ENCODE data around the gene AOPEP.

Gene AOPEP

GRCh38 chr9:94806307-94806893, 79.9 kb downstream of the AOPEP start:
- TF ChIP-seq, protein P1, sequence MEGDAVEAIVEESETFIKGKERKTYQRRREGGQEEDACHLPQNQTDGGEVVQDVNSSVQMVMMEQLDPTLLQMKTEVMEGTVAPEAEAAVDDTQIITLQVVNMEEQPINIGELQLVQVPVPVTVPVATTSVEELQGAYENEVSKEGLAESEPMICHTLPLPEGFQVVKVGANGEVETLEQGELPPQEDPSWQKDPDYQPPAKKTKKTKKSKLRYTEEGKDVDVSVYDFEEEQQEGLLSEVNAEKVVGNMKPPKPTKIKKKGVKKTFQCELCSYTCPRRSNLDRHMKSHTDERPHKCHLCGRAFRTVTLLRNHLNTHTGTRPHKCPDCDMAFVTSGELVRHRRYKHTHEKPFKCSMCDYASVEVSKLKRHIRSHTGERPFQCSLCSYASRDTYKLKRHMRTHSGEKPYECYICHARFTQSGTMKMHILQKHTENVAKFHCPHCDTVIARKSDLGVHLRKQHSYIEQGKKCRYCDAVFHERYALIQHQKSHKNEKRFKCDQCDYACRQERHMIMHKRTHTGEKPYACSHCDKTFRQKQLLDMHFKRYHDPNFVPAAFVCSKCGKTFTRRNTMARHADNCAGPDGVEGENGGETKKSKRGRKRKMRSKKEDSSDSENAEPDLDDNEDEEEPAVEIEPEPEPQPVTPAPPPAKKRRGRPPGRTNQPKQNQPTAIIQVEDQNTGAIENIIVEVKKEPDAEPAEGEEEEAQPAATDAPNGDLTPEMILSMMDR (IDR thresholded peaks at IDR 0.05; ENCODE audit: low read depth, low read length, missing control alignments), result no peak
- DNase-seq (ENCODE audit: extremely low read depth, low read depth), result no peak
- H3K4me3 ChIP-seq (replicated peaks; ENCODE audit: low read depth, low read length), result no peak overlapping the region

- TF ChIP-seq, protein P1 (IDR thresholded peaks at IDR 0.05; ENCODE audit: low read depth, low read length, missing control alignments), result no peak
- H3K4me3 ChIP-seq (replicated peaks; ENCODE audit: low read depth, low read length), result no peak overlapping the region
- no peak for DNase-seq (ENCODE audit: extremely low read depth, low read depth)
Measured at GRCh38 chr9:94807556-94807955, 81.1 kb downstream of the AOPEP start.

DNA sequence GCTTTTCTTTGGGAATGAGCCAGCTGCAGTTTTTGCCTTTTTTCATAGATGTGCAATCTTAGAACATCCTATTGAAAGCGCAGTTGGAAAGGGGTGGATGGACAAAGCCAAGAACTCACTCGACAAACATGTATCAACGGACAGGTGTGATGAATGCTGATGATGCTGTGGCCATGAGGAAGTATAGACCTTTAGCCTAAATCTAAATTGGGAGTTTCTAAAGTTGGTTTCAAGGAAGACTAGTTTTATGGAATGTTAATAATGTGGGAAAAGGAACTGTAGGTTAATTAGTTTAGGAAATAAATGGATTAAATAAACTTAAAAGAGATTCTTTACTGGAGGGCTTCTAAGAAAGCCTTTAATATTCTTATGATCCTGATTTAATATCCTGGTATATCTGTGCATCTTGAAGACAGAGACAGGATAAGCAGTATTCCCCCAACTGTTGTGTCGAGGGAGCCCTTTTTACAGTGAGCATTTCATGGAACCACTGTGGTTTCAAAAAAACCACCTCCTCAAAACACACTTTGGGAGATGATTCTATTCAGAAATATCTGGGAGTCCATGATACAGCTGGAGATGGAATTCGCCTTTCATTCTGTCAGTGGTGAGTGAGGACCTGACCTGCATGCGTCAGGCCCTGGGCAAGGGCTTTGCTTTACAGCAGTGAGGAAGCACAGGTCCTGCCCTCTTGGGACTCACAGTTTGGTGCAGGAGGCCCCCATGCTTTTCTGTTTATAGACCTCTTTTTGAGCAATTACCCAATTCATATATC, 82.6 kb downstream of the AOPEP start:
- TF ChIP-seq, protein P1 (IDR thresholded peaks at IDR 0.05; ENCODE audit: low read depth, low read length, missing control alignments), result no peak

DNA sequence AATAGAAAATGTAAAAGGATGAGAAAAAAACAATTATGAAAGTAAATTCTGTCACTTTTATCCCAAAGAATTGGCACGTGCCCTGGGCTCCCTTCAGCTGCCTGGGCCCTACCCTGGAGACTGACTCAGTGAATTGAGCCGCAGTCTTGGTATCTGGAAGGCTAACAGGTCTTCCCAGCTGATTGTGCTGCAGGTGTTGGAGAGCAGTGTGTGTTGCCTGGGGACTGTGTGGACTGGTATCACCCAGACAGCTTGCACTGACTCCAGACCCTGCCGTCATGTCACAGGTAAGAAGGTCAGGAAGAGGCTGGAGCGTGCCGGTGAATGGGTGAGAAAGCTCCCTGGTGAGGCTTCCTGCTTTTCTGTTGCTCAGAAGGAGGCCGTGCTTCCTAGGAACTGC, 83.3 kb downstream of the AOPEP start:
- no peak for DNase-seq (ENCODE audit: extremely low read depth, low read depth)
- no peak overlapping the region for H3K4me3 ChIP-seq (replicated peaks; ENCODE audit: low read depth, low read length)
- TF ChIP-seq, protein P1 (IDR thresholded peaks at IDR 0.05; ENCODE audit: low read depth, low read length, missing control alignments), result no peak

More for the DNA sequence above, 82.6 kb downstream of the AOPEP start:
- no peak overlapping the region for H3K4me3 ChIP-seq (replicated peaks; ENCODE audit: low read depth, low read length)
- no peak for DNase-seq (ENCODE audit: extremely low read depth, low read depth)

- no peak for DNase-seq (ENCODE audit: extremely low read depth, low read depth)
- TF ChIP-seq, protein P1 (IDR thresholded peaks at IDR 0.05; ENCODE audit: low read depth, low read length, missing control alignments), result no peak
- no peak overlapping the region for H3K4me3 ChIP-seq (replicated peaks; ENCODE audit: low read depth, low read length)
Measured at GRCh38 chr9:94811074-94811473, 84.6 kb downstream of the AOPEP start.

DNA sequence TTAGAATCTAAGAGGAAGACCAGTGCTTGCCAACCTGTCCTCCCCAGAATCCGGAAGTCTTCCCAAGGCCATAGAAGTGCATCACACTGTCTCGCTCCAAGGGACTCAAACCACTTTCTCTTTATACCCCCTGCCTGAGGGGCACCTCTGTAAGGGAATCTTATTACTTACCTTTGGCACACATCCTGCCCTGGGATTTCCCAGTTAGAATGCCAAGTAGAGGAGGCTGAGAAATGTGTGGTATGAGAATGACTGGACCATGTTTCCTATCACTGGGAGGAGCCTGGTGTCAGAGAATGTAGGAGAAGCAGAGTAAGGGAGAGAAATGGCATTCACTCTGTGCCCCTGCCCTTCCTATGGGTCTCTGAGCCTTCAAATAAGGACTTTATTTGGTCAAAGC, 85.8 kb downstream of the AOPEP start:
- TF ChIP-seq, protein P1 (IDR thresholded peaks at IDR 0.05; ENCODE audit: low read depth, low read length, missing control alignments), result no peak
- no peak for DNase-seq (ENCODE audit: extremely low read depth, low read depth)
- H3K4me3 ChIP-seq (replicated peaks; ENCODE audit: low read depth, low read length), result no peak overlapping the region

Measured in HFF-Myc (cell line).